HK-2 (cell line): ENCODE data around the gene UBR2.
"Not testable (repeated sequence)": the region's sequence is repeated elsewhere in the genome, so short reads cannot be mapped to it uniquely, and the experiment has no call there.

Experiments used
- DNase-seq: peaks from one replicate; pipeline ENCODE4 v3.0.0-alpha.2; 2018; ENCODE audit not compliant: unreplicated experiment

UBR2 gene

DNA sequence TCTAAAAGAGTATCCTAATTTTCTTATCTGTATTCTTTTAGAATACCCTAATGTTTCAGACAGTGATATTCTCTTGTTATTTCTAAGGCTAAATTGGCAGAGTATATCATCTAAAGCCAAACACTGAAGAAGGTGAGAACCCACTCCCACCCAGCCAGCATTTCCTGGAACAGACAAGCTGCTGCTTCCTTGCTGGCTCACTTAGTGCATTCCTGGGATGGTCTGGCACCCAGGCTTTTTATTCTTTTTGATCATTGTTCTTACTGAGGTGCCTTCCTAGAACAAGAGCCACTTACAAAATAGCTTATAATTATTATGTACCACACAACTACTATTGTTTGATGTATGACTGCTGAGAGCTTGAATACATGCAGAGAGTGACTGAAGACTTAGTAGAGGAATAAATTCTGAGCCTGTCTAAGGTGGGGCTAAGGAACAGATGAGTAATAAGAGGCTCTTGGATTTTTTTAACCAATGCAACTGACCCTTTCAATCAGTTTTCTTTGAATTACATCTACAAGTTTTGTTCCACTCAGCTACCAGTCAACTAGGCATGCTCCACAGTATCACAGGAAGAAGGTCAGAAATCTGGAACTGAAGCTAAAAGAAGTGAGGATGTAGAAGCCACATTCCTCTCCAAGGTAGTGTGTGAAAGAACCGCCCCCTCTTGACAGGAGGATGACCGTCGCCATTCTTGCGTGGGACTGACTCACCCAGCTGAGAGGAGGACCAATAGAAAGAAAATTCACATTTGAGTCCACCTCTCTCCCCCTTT lies 128.5 kb downstream of the UBR2 start:
- peak; percentile 74 for DNase-seq

DNA sequence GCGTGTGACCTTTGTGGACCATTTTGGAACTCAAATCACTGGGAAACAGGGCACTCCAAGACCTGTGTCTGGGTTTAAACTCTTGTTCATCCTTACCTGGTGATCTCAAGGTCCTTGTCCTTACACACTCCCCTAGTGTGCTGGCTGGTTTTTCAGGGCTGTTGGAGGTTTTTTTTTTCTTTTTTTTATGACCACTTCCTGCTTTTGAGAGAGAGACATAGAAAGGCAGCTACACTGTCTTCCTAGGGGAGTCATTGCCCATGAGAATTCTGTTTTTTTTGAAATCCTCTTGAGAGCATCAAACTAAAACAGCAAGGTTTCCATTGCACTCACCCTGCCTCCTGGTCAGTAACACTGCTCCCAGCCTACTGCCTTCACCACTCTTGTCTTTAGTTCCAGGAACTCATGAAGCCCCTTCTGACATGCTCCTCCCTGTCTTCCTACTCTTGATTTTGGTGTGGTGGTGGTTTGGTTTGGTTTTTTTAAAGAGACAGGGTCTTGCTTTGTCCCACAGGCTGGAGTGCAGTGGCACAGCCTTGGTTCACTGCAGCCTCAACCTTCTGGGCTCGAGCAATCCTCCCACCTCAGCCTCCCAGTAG lies 130.0 kb downstream of the UBR2 start:
- DNase-seq, result no peak

DNA sequence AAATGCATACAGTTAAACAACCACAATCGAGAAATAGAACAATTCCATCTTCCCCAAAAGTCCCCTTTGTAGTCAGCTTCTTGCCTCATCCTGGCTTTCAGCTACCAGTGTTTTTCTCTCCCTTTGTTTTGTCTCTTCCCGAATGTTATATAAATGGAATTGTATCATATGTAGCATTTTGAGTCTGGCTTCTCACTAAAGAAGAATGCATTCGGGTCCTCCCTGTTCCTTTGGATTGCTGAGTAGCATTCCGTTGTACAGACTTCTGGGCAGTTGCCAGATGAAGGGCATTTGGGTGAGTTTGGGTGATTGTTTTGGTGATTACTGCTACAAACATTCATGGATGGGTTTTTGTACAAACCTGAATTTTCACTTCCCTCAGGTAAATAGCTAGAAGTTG lies 130.8 kb downstream of the UBR2 start:
- DNase-seq, result no peak

- DNase-seq, result no peak
Observed at GRCh38 chr6:42696526-42697267, 132.9 kb downstream of the UBR2 start.

GRCh38 chr6:42697268-42697655 lies 133.4 kb downstream of the UBR2 start:
- DNase-seq, result no peak

- no peak for DNase-seq
Observed at GRCh38 chr6:42698217-42698616, 134.4 kb downstream of the UBR2 start.

GRCh38 chr6:42702200-42702599 lies 138.4 kb downstream of the UBR2 start:
- peak; percentile 37 for DNase-seq

GRCh38 chr6:42702786-42703185 lies 139.0 kb downstream of the UBR2 start:
- not testable (repeated sequence) for DNase-seq

GRCh38 chr6:42704251-42704936 lies 140.6 kb downstream of the UBR2 start:
- no peak for DNase-seq

DNA sequence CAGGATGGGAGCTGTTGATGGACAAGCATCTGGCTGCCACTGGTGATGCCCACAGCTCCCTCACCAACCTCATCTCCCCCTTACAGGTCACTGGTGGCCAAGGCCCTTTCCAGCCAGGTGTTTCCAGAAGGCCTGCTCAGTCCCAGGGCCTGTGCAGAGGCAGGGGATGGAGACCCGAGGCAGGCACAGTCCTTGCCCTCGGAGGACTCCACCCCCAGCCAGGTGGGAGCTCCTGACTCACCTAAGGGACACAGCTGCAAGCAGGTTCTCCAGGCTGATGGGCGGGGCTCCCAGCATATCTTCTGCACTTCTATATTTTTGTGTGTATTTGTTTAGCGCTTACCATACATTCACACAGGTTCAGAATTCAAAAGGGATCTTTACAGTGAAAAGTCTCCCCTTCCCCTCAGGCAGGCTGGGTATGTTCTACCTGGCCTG lies 141.1 kb downstream of the UBR2 start:
- no peak for DNase-seq

GRCh38 chr6:42707595-42707994 lies 143.8 kb downstream of the UBR2 start:
- DNase-seq, result no peak

DNA sequence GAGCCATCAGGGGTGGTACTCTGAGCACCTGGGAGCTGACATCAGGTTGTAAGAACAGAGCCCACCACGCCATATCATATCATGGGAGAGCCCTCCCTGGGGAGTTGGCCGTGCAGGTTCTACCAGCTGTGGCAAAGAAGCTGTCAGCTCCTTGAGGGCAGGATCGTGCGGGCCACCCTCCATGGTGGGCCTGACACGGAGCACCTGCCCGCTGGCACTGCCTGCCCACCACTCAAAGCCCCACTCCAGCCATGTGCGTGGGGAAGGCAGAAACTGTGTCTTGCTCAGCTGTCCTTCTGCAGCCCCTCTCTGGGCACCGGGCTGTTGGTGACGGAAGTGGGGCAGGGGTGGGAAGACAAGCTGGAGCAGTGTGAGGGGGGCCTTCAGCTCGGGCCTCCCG lies 144.3 kb downstream of the UBR2 start:
- no peak for DNase-seq

DNA sequence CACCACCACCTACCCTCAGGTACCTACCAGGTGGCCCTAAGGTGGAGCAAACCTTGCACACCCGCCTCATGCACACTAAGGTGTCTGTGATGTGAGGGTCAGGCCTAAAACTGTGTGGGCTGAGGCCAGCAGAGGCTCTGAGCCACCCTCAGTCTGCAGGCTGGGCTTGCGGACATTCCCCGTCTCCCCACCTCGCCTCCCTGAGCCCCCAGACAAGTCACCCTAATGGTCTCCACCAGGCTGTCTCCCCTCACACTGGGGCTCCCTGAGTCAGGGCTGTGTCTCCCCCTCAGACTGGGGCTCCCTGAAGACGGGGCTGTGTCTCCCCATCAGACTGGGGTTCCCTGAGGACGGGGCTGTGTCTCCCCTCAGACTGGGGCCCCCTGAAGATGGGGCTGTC lies 146.0 kb downstream of the UBR2 start:
- DNase-seq, result no peak

GRCh38 chr6:42710316-42710715 lies 146.5 kb downstream of the UBR2 start:
- no peak for DNase-seq

DNA sequence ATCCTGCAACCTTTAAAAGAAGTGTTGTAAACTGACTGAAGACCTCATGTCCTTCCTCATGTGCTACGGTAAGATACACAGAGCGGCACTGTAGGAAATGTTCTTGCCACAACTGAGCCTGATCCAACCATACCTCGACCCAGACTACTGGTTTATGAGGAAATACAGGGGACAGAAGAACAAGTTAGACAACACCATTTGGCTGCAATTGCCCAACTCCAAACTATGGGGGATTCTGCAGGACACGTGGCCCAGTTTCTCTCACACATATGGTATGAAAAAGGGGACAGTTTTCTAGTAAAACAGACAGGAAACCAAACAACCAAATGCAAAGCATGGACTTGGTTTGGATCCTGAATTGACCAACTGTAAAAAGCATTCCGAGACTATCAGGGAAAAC lies 148.1 kb downstream of the UBR2 start:
- no peak for DNase-seq

DNA sequence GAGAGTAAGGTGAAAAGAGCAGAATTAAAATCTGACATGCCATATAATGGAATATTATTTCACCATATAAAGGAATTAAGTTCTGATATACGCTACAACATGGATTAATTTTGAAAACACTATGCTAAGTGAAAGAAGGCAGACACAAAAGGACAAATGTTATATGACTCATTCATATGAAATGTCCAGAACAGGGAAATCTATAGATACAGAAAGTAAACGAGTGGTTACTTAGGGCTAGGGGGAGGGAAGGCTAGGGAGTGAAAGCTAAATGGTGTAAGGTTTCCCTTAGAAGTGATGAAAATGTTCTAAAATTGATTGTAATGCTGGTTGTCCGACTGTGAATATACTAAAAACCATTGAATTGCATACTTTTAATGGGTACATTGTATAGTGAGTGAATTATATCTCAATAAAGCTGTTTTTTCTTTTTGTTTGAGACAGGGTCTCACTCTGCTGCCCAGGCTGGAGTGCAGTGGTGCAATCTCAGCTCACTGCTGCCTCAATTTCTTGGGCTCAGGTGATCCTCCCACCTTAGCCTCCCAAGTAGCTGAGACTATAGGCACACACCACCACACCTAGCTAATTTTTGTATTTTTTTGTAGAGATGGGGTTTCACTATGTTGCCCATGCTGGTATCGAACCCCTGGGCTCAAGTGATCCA lies 150.4 kb downstream of the UBR2 start:
- DNase-seq, result no peak

GRCh38 chr6:42715871-42716270 lies 152.0 kb downstream of the UBR2 start:
- no peak for DNase-seq

- no peak for DNase-seq
Observed at GRCh38 chr6:42720739-42721138, 156.9 kb downstream of the UBR2 start.

DNA sequence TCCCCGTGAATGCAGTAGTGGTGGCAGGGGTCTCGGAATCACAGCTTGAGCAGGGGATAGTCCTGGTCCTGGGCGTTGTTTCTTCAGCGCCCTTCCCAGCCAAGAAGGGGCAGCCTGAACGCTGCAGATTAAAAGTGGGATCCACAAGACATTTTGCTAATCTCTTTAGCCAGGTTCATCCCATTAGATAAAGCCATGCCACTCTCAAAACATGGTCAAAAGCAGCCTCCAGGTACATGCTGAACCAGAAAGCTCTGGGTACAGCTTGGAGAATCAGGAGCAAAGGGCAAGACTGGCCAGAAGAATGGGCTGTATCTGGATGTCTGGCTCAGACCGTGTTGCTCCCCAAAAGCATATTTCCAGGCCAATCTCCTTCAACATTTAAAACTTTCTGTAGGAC lies 158.7 kb downstream of the UBR2 start, which contains the start of gene PRPH2:
PRPH2 (minus strand) TSS at position 101 of the 400 bp plus-strand sequence. CDS start 263 bp downstream, outside the sequence.
- DNase-seq, result no peak

- no peak for DNase-seq
Observed at GRCh38 chr6:42724825-42725224, 161.0 kb downstream of the UBR2 start.

DNA sequence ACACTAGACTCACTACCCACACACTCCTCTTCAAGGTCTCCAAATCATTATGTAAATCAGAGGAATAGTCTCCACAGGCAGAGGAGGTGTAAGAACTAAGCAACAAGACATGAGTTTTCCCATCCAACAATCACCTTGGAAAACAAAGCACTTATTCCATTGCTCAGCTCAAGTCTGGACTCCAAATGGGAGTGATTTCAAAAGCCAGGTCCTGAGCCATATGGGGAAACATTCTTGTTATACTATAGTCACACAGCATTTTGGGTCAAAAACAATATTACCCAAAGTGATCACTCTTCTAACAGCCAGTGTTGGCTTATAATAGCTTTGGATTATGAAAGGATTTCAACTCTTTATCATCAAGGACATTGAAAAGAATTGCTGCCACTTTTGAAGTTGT lies 162.2 kb downstream of the UBR2 start:
- DNase-seq, result no peak
